ENCODE data around the gene MLLT3.

MLLT3 gene

GRCh38 chr9:20650313-20650712, 28.0 kb upstream of the MLLT3 start:
- no peak for TF ChIP-seq POLR2A (IDR thresholded peaks at IDR 0.05; ENCODE audit: low read depth, low read length)
- TF ChIP-seq TAF1 (IDR thresholded peaks at IDR 0.05; ENCODE audit: borderline replicate concordance, low read depth, low read length), result no peak
- TF ChIP-seq POLR2AphosphoS5 (IDR thresholded peaks at IDR 0.05; ENCODE audit: low read depth, low read length), result no peak
- no peak for DNase-seq (ENCODE audit: insufficient read length)
- FAIRE-seq, result no peak

- FAIRE-seq (no peak), DNase-seq (ENCODE audit: insufficient read length) (no peak)
- no peak for TF ChIP-seq POLR2AphosphoS5 (IDR thresholded peaks at IDR 0.05; ENCODE audit: low read depth, low read length)
- TF ChIP-seq TAF1 (IDR thresholded peaks at IDR 0.05; ENCODE audit: borderline replicate concordance, low read depth, low read length), result no peak
- TF ChIP-seq POLR2A (IDR thresholded peaks at IDR 0.05; ENCODE audit: low read depth, low read length), result no peak
These were observed 27.1 kb upstream of the MLLT3 start for GRCh38 chr9:20649381-20649780.

GRCh38 chr9:20646656-20647055, 24.4 kb upstream of the MLLT3 start:
- TF ChIP-seq POLR2A (IDR thresholded peaks at IDR 0.05; ENCODE audit: low read depth, low read length) (no peak), POLR2AphosphoS5 (IDR thresholded peaks at IDR 0.05; ENCODE audit: low read depth, low read length) (no peak), TAF1 (IDR thresholded peaks at IDR 0.05; ENCODE audit: borderline replicate concordance, low read depth, low read length) (no peak)
- FAIRE-seq (no peak), DNase-seq (ENCODE audit: insufficient read length) (no peak)

- no peak for FAIRE-seq
- TF ChIP-seq POLR2AphosphoS5 (IDR thresholded peaks at IDR 0.05; ENCODE audit: low read depth, low read length) (no peak), TAF1 (IDR thresholded peaks at IDR 0.05; ENCODE audit: borderline replicate concordance, low read depth, low read length) (no peak), POLR2A (IDR thresholded peaks at IDR 0.05; ENCODE audit: low read depth, low read length) (no peak)
- DNase-seq (ENCODE audit: insufficient read length), result no peak
These were observed 21.4 kb upstream of the MLLT3 start for GRCh38 chr9:20643660-20644059.

GRCh38 chr9:20642045-20642444, 19.7 kb upstream of the MLLT3 start:
- FAIRE-seq (peak; percentile 60), DNase-seq (ENCODE audit: insufficient read length) (no peak)
- TF ChIP-seq TAF1 (IDR thresholded peaks at IDR 0.05; ENCODE audit: borderline replicate concordance, low read depth, low read length) (no peak), POLR2A (IDR thresholded peaks at IDR 0.05; ENCODE audit: low read depth, low read length) (no peak), POLR2AphosphoS5 (IDR thresholded peaks at IDR 0.05; ENCODE audit: low read depth, low read length) (no peak)

- TF ChIP-seq POLR2A (IDR thresholded peaks at IDR 0.05; ENCODE audit: low read depth, low read length) (peak; percentile 49; the same call in 1 of the 2 replicates), TAF1 (IDR thresholded peaks at IDR 0.05; ENCODE audit: borderline replicate concordance, low read depth, low read length) (no peak), POLR2AphosphoS5 (IDR thresholded peaks at IDR 0.05; ENCODE audit: low read depth, low read length) (peak; percentile 66; the same call in 1 of the 2 replicates)
- FAIRE-seq, result peak; percentile 90
- DNase-seq (ENCODE audit: insufficient read length), result no peak
These were observed 18.3 kb upstream of the MLLT3 start for GRCh38 chr9:20640331-20641187.

GRCh38 chr9:20636888-20637440, 14.7 kb upstream of the MLLT3 start:
- TF ChIP-seq POLR2A (IDR thresholded peaks at IDR 0.05; ENCODE audit: low read depth, low read length), result no peak
- no peak for TF ChIP-seq POLR2AphosphoS5 (IDR thresholded peaks at IDR 0.05; ENCODE audit: low read depth, low read length)
- no peak for TF ChIP-seq TAF1 (IDR thresholded peaks at IDR 0.05; ENCODE audit: borderline replicate concordance, low read depth, low read length)
- FAIRE-seq (no peak), DNase-seq (ENCODE audit: insufficient read length) (no peak)

GRCh38 chr9:20634895-20635294, 12.6 kb upstream of the MLLT3 start:
- TF ChIP-seq POLR2A (IDR thresholded peaks at IDR 0.05; ENCODE audit: low read depth, low read length), result no peak
- no peak for TF ChIP-seq TAF1 (IDR thresholded peaks at IDR 0.05; ENCODE audit: borderline replicate concordance, low read depth, low read length)
- no peak for TF ChIP-seq POLR2AphosphoS5 (IDR thresholded peaks at IDR 0.05; ENCODE audit: low read depth, low read length)
- DNase-seq (ENCODE audit: insufficient read length) (no peak), FAIRE-seq (no peak)

- TF ChIP-seq TAF1 (IDR thresholded peaks at IDR 0.05; ENCODE audit: borderline replicate concordance, low read depth, low read length), result no peak
- TF ChIP-seq POLR2A (IDR thresholded peaks at IDR 0.05; ENCODE audit: low read depth, low read length), result no peak
- no peak for TF ChIP-seq POLR2AphosphoS5 (IDR thresholded peaks at IDR 0.05; ENCODE audit: low read depth, low read length)
- no peak for FAIRE-seq
- DNase-seq (ENCODE audit: insufficient read length), result no peak
These were observed 10.4 kb upstream of the MLLT3 start for GRCh38 chr9:20632705-20633104.

- FAIRE-seq (no peak), DNase-seq (ENCODE audit: insufficient read length) (no peak)
- TF ChIP-seq TAF1 (IDR thresholded peaks at IDR 0.05; ENCODE audit: borderline replicate concordance, low read depth, low read length), result no peak
- TF ChIP-seq POLR2AphosphoS5 (IDR thresholded peaks at IDR 0.05; ENCODE audit: low read depth, low read length), result no peak
- TF ChIP-seq POLR2A (IDR thresholded peaks at IDR 0.05; ENCODE audit: low read depth, low read length), result no peak
These were observed 8.1 kb upstream of the MLLT3 start for GRCh38 chr9:20630241-20630943.

GRCh38 chr9:20625003-20625349, 2.7 kb upstream of the MLLT3 start:
- DNase-seq (ENCODE audit: insufficient read length), result no peak
- no peak for TF ChIP-seq POLR2A (IDR thresholded peaks at IDR 0.05; ENCODE audit: low read depth, low read length)
- TF ChIP-seq TAF1 (IDR thresholded peaks at IDR 0.05; ENCODE audit: borderline replicate concordance, low read depth, low read length), result no peak
- no peak for TF ChIP-seq POLR2AphosphoS5 (IDR thresholded peaks at IDR 0.05; ENCODE audit: low read depth, low read length)
- no peak for FAIRE-seq

Measured in GM12892 (cell line).